ENCODE results near the gene WRNIP1. TPM values are rescaled to one million over a fixed set of nuclear protein-coding genes. Genes with fewer than 3 reads are reported as not detected.

The WRNIP1 gene
- total RNA-seq, 1 experiment from 2014 or later, result 36.3 TPM

- TF ChIP-seq, protein P1, sequence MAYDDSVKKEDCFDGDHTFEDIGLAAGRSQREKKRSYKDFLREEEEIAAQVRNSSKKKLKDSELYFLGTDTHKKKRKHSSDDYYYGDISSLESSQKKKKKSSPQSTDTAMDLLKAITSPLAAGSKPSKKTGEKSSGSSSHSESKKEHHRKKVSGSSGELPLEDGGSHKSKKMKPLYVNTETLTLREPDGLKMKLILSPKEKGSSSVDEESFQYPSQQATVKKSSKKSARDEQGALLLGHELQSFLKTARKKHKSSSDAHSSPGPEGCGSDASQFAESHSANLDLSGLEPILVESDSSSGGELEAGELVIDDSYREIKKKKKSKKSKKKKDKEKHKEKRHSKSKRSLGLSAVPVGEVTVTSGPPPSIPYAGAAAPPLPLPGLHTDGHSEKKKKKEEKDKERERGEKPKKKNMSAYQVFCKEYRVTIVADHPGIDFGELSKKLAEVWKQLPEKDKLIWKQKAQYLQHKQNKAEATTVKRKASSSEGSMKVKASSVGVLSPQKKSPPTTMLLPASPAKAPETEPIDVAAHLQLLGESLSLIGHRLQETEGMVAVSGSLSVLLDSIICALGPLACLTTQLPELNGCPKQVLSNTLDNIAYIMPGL (CRISPR knock-in tag; IDR thresholded peaks at IDR 0.05), result no peak
- TF ChIP-seq ZNF263 (CRISPR knock-in tag; IDR thresholded peaks at IDR 0.05; ENCODE audit: low read depth), result no peak
- no peak for TF ChIP-seq NR1H2 (CRISPR knock-in tag; IDR thresholded peaks at IDR 0.05)
- TF ChIP-seq ZNF671 (CRISPR knock-in tag; IDR thresholded peaks at IDR 0.05), result no peak
- TF ChIP-seq ZNF416 (CRISPR knock-in tag; IDR thresholded peaks at IDR 0.05), result no peak
- no peak for TF ChIP-seq SP1 (CRISPR knock-in tag; conservative IDR thresholded peaks at IDR 0.05)
- TF ChIP-seq RORB (CRISPR knock-in tag; IDR thresholded peaks at IDR 0.05), result no peak
- no peak for TF ChIP-seq AFF4 (CRISPR knock-in tag; IDR thresholded peaks at IDR 0.05; ENCODE audit: borderline replicate concordance)
Measured at GRCh38 chr6:2821554-2821953, 56.4 kb downstream of the WRNIP1 start (continued).

- no peak for DNase-seq (ENCODE audit: low spot score)
- no peak overlapping the region for H3K4me3 Mint-ChIP-seq
- H3K4me1 Mint-ChIP-seq, result no peaks in the 10 kb centered on the region
- H3K27ac Mint-ChIP-seq, result no peak overlapping the region
- CTCF ChIA-PET, result interaction anchor here (1.1 to 3.4 kb wide), 3 partner anchors 32 to 129 kb away, joined by 3 to 15 read pairs (median 6); partner anchors contain the start of gene WRNIP1
- no peaks in the 10 kb centered on the region for H3K9me3 Mint-ChIP-seq
- H3K27me3 Mint-ChIP-seq (ENCODE audit: low read depth), result peaks cover 4% of the 10 kb centered on the region; the same call in 1 of the 2 replicates
- TF ChIP-seq PRRX2 (CRISPR knock-in tag; IDR thresholded peaks at IDR 0.05) (no peak), JAZF1 (CRISPR knock-in tag; IDR thresholded peaks at IDR 0.05) (no peak)
- TF ChIP-seq, protein P2, sequence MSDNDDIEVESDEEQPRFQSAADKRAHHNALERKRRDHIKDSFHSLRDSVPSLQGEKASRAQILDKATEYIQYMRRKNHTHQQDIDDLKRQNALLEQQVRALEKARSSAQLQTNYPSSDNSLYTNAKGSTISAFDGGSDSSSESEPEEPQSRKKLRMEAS (CRISPR knock-in tag; IDR thresholded peaks at IDR 0.05), result no peak
- TF ChIP-seq, protein P3, sequence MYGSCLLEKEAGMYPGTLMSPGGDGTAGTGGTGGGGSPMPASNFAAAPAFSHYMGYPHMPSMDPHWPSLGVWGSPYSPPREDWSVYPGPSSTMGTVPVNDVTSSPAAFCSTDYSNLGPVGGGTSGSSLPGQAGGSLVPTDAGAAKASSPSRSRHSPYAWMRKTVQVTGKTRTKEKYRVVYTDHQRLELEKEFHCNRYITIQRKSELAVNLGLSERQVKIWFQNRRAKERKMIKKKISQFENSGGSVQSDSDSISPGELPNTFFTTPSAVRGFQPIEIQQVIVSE (CRISPR knock-in tag; IDR thresholded peaks at IDR 0.05; ENCODE audit: borderline replicate concordance), result no peak
- no peaks in the 10 kb centered on the region for H3K36me3 Mint-ChIP-seq
- POLR2A ChIA-PET, result no interaction called here
- ATAC-seq, result no peak
Measured at GRCh38 chr6:2823104-2823850, 58.1 kb downstream of the WRNIP1 start.

- Mint-ChIP-seq H3K4me1 (no peaks in the 10 kb centered on the region), H3K27me3 (ENCODE audit: low read depth) (peaks cover 4% of the 10 kb centered on the region; the same call in 1 of the 2 replicates), H3K9me3 (no peaks in the 10 kb centered on the region), H3K4me3 (no peak overlapping the region), H3K36me3 (no peaks in the 10 kb centered on the region), H3K27ac (no peak overlapping the region)
- ChIA-PET CTCF (interaction anchor here (1.9 to 3.4 kb wide), 2 partner anchors 35 to 126 kb away, joined by 8 to 15 read pairs; no protein-coding TSS in a partner anchor), POLR2A (no interaction called here)
- DNase-seq (ENCODE audit: low spot score) (no peak), ATAC-seq (no peak)
- TF ChIP-seq ATF1 (CRISPR knock-in tag; IDR thresholded peaks at IDR 0.05) (no peak), IRF2 (CRISPR knock-in tag; IDR thresholded peaks at IDR 0.05; ENCODE audit: borderline replicate concordance, low read depth) (no peak), ELF4 (CRISPR knock-in tag; IDR thresholded peaks at IDR 0.05; ENCODE audit: low read depth) (no peak), SP1 (CRISPR knock-in tag; conservative IDR thresholded peaks at IDR 0.05) (no peak)
- TF ChIP-seq, protein P4, sequence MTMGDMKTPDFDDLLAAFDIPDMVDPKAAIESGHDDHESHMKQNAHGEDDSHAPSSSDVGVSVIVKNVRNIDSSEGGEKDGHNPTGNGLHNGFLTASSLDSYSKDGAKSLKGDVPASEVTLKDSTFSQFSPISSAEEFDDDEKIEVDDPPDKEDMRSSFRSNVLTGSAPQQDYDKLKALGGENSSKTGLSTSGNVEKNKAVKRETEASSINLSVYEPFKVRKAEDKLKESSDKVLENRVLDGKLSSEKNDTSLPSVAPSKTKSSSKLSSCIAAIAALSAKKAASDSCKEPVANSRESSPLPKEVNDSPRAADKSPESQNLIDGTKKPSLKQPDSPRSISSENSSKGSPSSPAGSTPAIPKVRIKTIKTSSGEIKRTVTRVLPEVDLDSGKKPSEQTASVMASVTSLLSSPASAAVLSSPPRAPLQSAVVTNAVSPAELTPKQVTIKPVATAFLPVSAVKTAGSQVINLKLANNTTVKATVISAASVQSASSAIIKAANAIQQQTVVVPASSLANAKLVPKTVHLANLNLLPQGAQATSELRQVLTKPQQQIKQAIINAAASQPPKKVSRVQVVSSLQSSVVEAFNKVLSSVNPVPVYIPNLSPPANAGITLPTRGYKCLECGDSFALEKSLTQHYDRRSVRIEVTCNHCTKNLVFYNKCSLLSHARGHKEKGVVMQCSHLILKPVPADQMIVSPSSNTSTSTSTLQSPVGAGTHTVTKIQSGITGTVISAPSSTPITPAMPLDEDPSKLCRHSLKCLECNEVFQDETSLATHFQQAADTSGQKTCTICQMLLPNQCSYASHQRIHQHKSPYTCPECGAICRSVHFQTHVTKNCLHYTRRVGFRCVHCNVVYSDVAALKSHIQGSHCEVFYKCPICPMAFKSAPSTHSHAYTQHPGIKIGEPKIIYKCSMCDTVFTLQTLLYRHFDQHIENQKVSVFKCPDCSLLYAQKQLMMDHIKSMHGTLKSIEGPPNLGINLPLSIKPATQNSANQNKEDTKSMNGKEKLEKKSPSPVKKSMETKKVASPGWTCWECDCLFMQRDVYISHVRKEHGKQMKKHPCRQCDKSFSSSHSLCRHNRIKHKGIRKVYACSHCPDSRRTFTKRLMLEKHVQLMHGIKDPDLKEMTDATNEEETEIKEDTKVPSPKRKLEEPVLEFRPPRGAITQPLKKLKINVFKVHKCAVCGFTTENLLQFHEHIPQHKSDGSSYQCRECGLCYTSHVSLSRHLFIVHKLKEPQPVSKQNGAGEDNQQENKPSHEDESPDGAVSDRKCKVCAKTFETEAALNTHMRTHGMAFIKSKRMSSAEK (CRISPR knock-in tag; IDR thresholded peaks at IDR 0.05; ENCODE audit: borderline replicate concordance), result no peak
Measured at GRCh38 chr6:2826131-2826530, 60.9 kb downstream of the WRNIP1 start.

All from WTC11 (cell line).